ENCODE measurements around the gene CEP44. TPM values are rescaled to one million over a fixed set of nuclear protein-coding genes. Genes with fewer than 3 reads are reported as not detected.

The CEP44 gene
- total RNA-seq, 4 donors from 2014 or later: 5.9 to 43.4 (median 22.2) TPM

GRCh38 chr4:174262624-174263444, 20.9 kb upstream of the CEP44 start:
- no peaks in the 10 kb centered on the region for H3K36me3 ChIP-seq
- H3K27me3 ChIP-seq: no peaks in the 10 kb centered on the region
- H3K9me3 ChIP-seq: no peaks in the 10 kb centered on the region
- TF ChIP-seq POLR2A (IDR thresholded peaks at IDR 0.05) (no peak), CTCF (IDR thresholded peaks at IDR 0.05) (no peak)
- intact Hi-C loops (cut with DNase I; ENCODE audit: low total_unique reads): no loop called here
- H3K4me3 ChIP-seq: no peak overlapping the region
- DNase-seq: no peak
- H3K27ac ChIP-seq: no peak overlapping the region
- H3K4me1 ChIP-seq: peaks cover 0 to 5% of the 10 kb centered on the region in 2 donors

GRCh38 chr4:174263445-174263736, 20.3 kb upstream of the CEP44 start:
- Histone ChIP-seq H3K9me3 (no peaks in the 10 kb centered on the region), H3K27ac (no peak overlapping the region), H3K4me3 (no peak overlapping the region), H3K36me3 (no peaks in the 10 kb centered on the region), H3K27me3 (no peaks in the 10 kb centered on the region), H3K4me1 (peaks cover 0 to 5% of the 10 kb centered on the region in 2 donors)
- intact Hi-C loops (cut with DNase I; ENCODE audit: low total_unique reads): no loop called here
- DNase-seq: no peak
- no peak for TF ChIP-seq POLR2A (IDR thresholded peaks at IDR 0.05)
- no peak for TF ChIP-seq CTCF (IDR thresholded peaks at IDR 0.05)

- Histone ChIP-seq H3K4me1 (peaks cover 0 to 3% of the 10 kb centered on the region in 2 donors), H3K27me3 (no peaks in the 10 kb centered on the region), H3K4me3 (no peak overlapping the region), H3K36me3 (no peaks in the 10 kb centered on the region), H3K9me3 (no peaks in the 10 kb centered on the region), H3K27ac (no peak overlapping the region)
- no peak for DNase-seq
- intact Hi-C loops (cut with DNase I; ENCODE audit: low total_unique reads): no loop called here
- no peak for TF ChIP-seq CTCF (IDR thresholded peaks at IDR 0.05)
- TF ChIP-seq POLR2A (IDR thresholded peaks at IDR 0.05): no peak
These were observed 17.8 kb upstream of the CEP44 start for GRCh38 chr4:174265916-174266315.

- Histone ChIP-seq H3K27ac (no peak overlapping the region), H3K27me3 (no peaks in the 10 kb centered on the region), H3K4me1 (no peaks in the 10 kb centered on the region), H3K36me3 (no peaks in the 10 kb centered on the region), H3K9me3 (no peaks in the 10 kb centered on the region), H3K4me3 (no peak overlapping the region)
- TF ChIP-seq POLR2A (IDR thresholded peaks at IDR 0.05) (no peak), CTCF (IDR thresholded peaks at IDR 0.05) (no peak)
- intact Hi-C loops (cut with DNase I; ENCODE audit: low total_unique reads): no loop called here
- DNase-seq: no peak
These were observed 17.3 kb upstream of the CEP44 start for GRCh38 chr4:174266416-174266815.

GRCh38 chr4:174273930-174274329, 9.8 kb upstream of the CEP44 start:
- H3K4me1 ChIP-seq: peaks cover 0 to 5% of the 10 kb centered on the region in 2 donors
- H3K4me3 ChIP-seq: no peak overlapping the region
- DNase-seq: no peak
- H3K9me3 ChIP-seq: no peaks in the 10 kb centered on the region
- intact Hi-C loops (cut with DNase I; ENCODE audit: low total_unique reads): no loop called here
- no peak overlapping the region for H3K27ac ChIP-seq
- TF ChIP-seq CTCF (IDR thresholded peaks at IDR 0.05) (no peak), POLR2A (IDR thresholded peaks at IDR 0.05) (no peak)
- no peaks in the 10 kb centered on the region for H3K36me3 ChIP-seq
- H3K27me3 ChIP-seq: no peaks in the 10 kb centered on the region

All from uterus (tissue), 4 donors.